GM20000 (cell line): ENCODE data around the gene PSMA7.

Experiments used
- DNase-seq: peaks from one replicate; pipeline ENCODE4 v3.0.0; 2012; ENCODE audit warnings: low spot score
- CTCF ChIP-seq: IDR thresholded peaks from 2 replicates; pipeline ENCODE4 v1.5.1; 2012; ENCODE audit warnings: mild to moderate bottlenecking, control low read depth; ENCODE audit errors: extremely low read depth, missing control alignments

Gene PSMA7

GRCh38 chr20:62104791-62105345 is 38.3 kb downstream of the PSMA7 start:
- no peak for DNase-seq
- TF ChIP-seq CTCF: no peak

- TF ChIP-seq CTCF: no peak
- no peak for DNase-seq
These were observed 38.9 kb downstream of the PSMA7 start for GRCh38 chr20:62104234-62104789.

GRCh38 chr20:62103508-62104233 is 39.5 kb downstream of the PSMA7 start:
- no peak for TF ChIP-seq CTCF
- DNase-seq: no peak

- no peak for DNase-seq
- TF ChIP-seq CTCF: no peak
These were observed 42.1 kb downstream of the PSMA7 start for GRCh38 chr20:62101078-62101477.

- TF ChIP-seq CTCF: no peak
- DNase-seq: no peak
These were observed 45.2 kb downstream of the PSMA7 start for GRCh38 chr20:62097881-62098407.

- no peak for DNase-seq
- no peak for TF ChIP-seq CTCF
These were observed 46.5 kb downstream of the PSMA7 start for GRCh38 chr20:62096421-62097380.
